Smooth muscle cell (in vitro differentiated cells): Measurements from ENCODE around the gene NDST1. TPM values are rescaled to one million over a fixed set of nuclear protein-coding genes. Genes with fewer than 3 reads are reported as not detected.
A peak's percentile ranks its signal among the peaks of the same experiment; 100 is the strongest.

ENCODE experiments used
- DNase-seq: peaks from one replicate; lab custom pipeline; 2025; ENCODE audit not compliant: unreplicated experiment; lab: John Stamatoyannopoulos, UW
- H2AFZ ChIP-seq: fragments of 200-600 bp; sonication (generic); 2 replicates; pipeline ENCODE4 v1.6.0; 2016; ENCODE audit warnings: antibody characterized with exemption, low read depth, mild to moderate bottlenecking
- H3F3A ChIP-seq: fragments of 200-600 bp; sonication (generic); 2 replicates; pipeline ENCODE4 v1.6.0; 2017; ENCODE audit warnings: antibody characterized with exemption, low read depth
- H3K27ac ChIP-seq: fragments of 200-600 bp; sonication (generic); 2 replicates; pipeline ENCODE4 v1.5.1; 2016; ENCODE audit warnings: low read depth, mild to moderate bottlenecking
- H3K27me3 ChIP-seq: fragments of 200-600 bp; sonication (generic); 2 replicates; pipeline ENCODE4 v1.6.1; 2016; ENCODE audit warnings: low read depth, mild to moderate bottlenecking
- H3K36me3 ChIP-seq: fragments of 200-600 bp; sonication (generic); 2 replicates; pipeline ENCODE4 v1.5.1; 2016; ENCODE audit warnings: low read depth
- H3K4me1 ChIP-seq: fragments of 200-600 bp; sonication (generic); 2 replicates; pipeline ENCODE4 v1.5.1; 2016; ENCODE audit warnings: low read depth
- H3K4me2 ChIP-seq: fragments of 200-600 bp; sonication (generic); 2 replicates; pipeline ENCODE4 v1.6.0; 2016; ENCODE audit warnings: mild to moderate bottlenecking
- H3K4me3 ChIP-seq: fragments of 200-600 bp; sonication (generic); 2 replicates; pipeline ENCODE4 v1.5.1; 2016; ENCODE audit warnings: mild to moderate bottlenecking
- H3K79me2 ChIP-seq: fragments of 200-600 bp; sonication (generic); 2 replicates; pipeline ENCODE4 v1.6.0; 2016; ENCODE audit warnings: low read depth, mild to moderate bottlenecking
- H3K9ac ChIP-seq: fragments of 200-600 bp; sonication (generic); 2 replicates; pipeline ENCODE4 v1.6.0; 2016; ENCODE audit warnings: low read depth
- H3K9me3 ChIP-seq: fragments of 200-600 bp; sonication (generic); replicated peaks from 2 replicates; pipeline ENCODE4 v1.5.1; 2016; ENCODE audit warnings: low read depth
- H4K20me1 ChIP-seq: fragments of 200-600 bp; sonication (generic); 2 replicates; pipeline ENCODE4 v1.6.0; 2016; ENCODE audit warnings: low read depth
- CTCF ChIP-seq: fragments of 200-600 bp; sonication (generic); IDR thresholded peaks from 2 replicates; pipeline ENCODE4 v1.5.1; 2017; ENCODE audit warnings: borderline replicate concordance, mild to moderate bottlenecking, antibody characterized with exemption; ENCODE audit not compliant: insufficient read depth, poor library complexity, severe bottlenecking
- WGBS: methylation state at CpG from one replicate; pipeline ENCODE4 v1.1.7; 2016; ENCODE audit warnings: low lambda C conversion rate; 5-methylcytosine and 5-hydroxymethylcytosine counted together
- polyA plus RNA-seq: library from polyadenylated mRNA; unstranded; fragments of >200 nt; fragmentation: Nextera tagmentation; extraction: Ambion mirVana; gene quantifications from 2 replicates; pipeline ENCODE4 v1.2.1, GENCODE V29; 2016
- total RNA-seq: library from RNA; depleted of rRNA; stranded (reverse); fragments of >200 nt; gene quantifications from 2 replicates; pipeline ENCODE4 v1.2.3, GENCODE V29; 2014

The NDST1 gene
- total and polyA plus RNA-seq, 2 experiments from 2014 or later = 32.4 to 53.0 TPM

GRCh38 chr5:150511578-150512367, 3.8 kb downstream of the NDST1 start:
- TF ChIP-seq CTCF = no peak
- Histone ChIP-seq H3F3A (peaks cover 43% of the 10 kb centered on the region), H3K36me3 (no peaks in the 10 kb centered on the region), H3K79me2 (peaks cover 99% of the 10 kb centered on the region), H3K4me1 (peaks cover 53% of the 10 kb centered on the region), H3K4me3 (no peak overlapping the region), H2AFZ (no peak overlapping the region), H3K9ac (no peak overlapping the region), H4K20me1 (peaks cover 100% of the 10 kb centered on the region), H3K27me3 (no peaks in the 10 kb centered on the region), H3K27ac (peak overlapping the region; percentile 85), H3K4me2 (peak overlapping the region; percentile 79), H3K9me3 (no peaks in the 10 kb centered on the region)
- DNase-seq = no peak
- WGBS = 19% methylated on average over 6 of the region's 7 CpGs

GRCh38 chr5:150512368-150512747, 4.4 kb downstream of the NDST1 start:
- DNase-seq = no peak
- H3F3A ChIP-seq = peaks cover 42% of the 10 kb centered on the region
- no peak overlapping the region for H3K4me2 ChIP-seq
- peaks cover 99% of the 10 kb centered on the region for H3K79me2 ChIP-seq
- H3K9me3 ChIP-seq = no peaks in the 10 kb centered on the region
- H2AFZ ChIP-seq = no peak overlapping the region
- WGBS = 82% methylated on average over 6 of the region's 6 CpGs
- no peak overlapping the region for H3K4me3 ChIP-seq
- no peak overlapping the region for H3K9ac ChIP-seq
- no peaks in the 10 kb centered on the region for H3K27me3 ChIP-seq
- peaks cover 100% of the 10 kb centered on the region for H4K20me1 ChIP-seq
- no peak for TF ChIP-seq CTCF
- H3K36me3 ChIP-seq = no peaks in the 10 kb centered on the region
- peaks cover 47% of the 10 kb centered on the region for H3K4me1 ChIP-seq
- H3K27ac ChIP-seq = peak overlapping the region; percentile 85

- Histone ChIP-seq H3K4me2 (no peak overlapping the region), H4K20me1 (peaks cover 100% of the 10 kb centered on the region), H3K9ac (no peak overlapping the region), H2AFZ (no peak overlapping the region), H3K9me3 (no peaks in the 10 kb centered on the region), H3K27me3 (no peaks in the 10 kb centered on the region), H3K36me3 (no peaks in the 10 kb centered on the region), H3K79me2 (peaks cover 99% of the 10 kb centered on the region), H3K4me1 (peaks cover 35% of the 10 kb centered on the region), H3K27ac (no peak overlapping the region), H3K4me3 (no peak overlapping the region), H3F3A (peaks cover 38% of the 10 kb centered on the region)
- DNase-seq = no peak
- WGBS = 97% methylated on average over 15 of the region's 15 CpGs
- no peak for TF ChIP-seq CTCF
These were observed 5.7 kb downstream of the NDST1 start for GRCh38 chr5:150513375-150514309.
